Duodenal mucosa (tissue), 2 donors: ENCODE results near the gene CEBPZ.

Experiments
- H3K27ac ChIP-seq: one replicate; pipeline ENCODE4 v1.7.0; 2013; ENCODE audit warnings: low read depth, low read length
- H3K27me3 ChIP-seq, 2 donors: one replicate each; pipeline ENCODE4 v1.7.0; 2013; ENCODE audit warnings: low read length in 2 of 2, control low read depth in 1 of 2; ENCODE audit not compliant: insufficient read depth in 2 of 2, control insufficient read depth in 1 of 2
- H3K36me3 ChIP-seq, 2 donors: one replicate each; pipeline ENCODE4 v1.7.0; 2013; ENCODE audit warnings: low read length in 2 of 2, control low read depth in 1 of 2; ENCODE audit not compliant: insufficient read depth in 2 of 2, control insufficient read depth in 1 of 2
- H3K4me1 ChIP-seq, 2 donors: one replicate each; pipeline ENCODE4 v1.7.0; 2013; ENCODE audit warnings: low read length in 2 of 2, control low read depth in 1 of 2; ENCODE audit not compliant: insufficient read depth in 2 of 2, control insufficient read depth in 1 of 2
- H3K4me3 ChIP-seq, 2 donors: one replicate each; pipeline ENCODE4 v1.7.0; 2013; ENCODE audit warnings: low read length in 2 of 2, low read depth in 1 of 2
- H3K9ac ChIP-seq, 2 donors: one replicate each; pipeline ENCODE4 v1.7.0; 2013; ENCODE audit warnings: low read length in 2 of 2, low read depth in 1 of 2
- H3K9me3 ChIP-seq, 2 donors: one replicate each; pipeline ENCODE4 v1.7.0; 2013; ENCODE audit warnings: low read length in 2 of 2, control low read depth in 1 of 2; ENCODE audit not compliant: control insufficient read depth in 1 of 2

CEBPZ gene

GRCh38 chr2:37181726-37182684, 49.4 kb downstream of the CEBPZ start:
- Histone ChIP-seq H3K27ac (no peak overlapping the region), H3K9ac (no peak overlapping the region), H3K27me3 (no peaks in the 10 kb centered on the region), H3K4me1 (no peaks in the 10 kb centered on the region), H3K36me3 (no peaks in the 10 kb centered on the region), H3K4me3 (no peak overlapping the region), H3K9me3 (no peaks in the 10 kb centered on the region)

DNA sequence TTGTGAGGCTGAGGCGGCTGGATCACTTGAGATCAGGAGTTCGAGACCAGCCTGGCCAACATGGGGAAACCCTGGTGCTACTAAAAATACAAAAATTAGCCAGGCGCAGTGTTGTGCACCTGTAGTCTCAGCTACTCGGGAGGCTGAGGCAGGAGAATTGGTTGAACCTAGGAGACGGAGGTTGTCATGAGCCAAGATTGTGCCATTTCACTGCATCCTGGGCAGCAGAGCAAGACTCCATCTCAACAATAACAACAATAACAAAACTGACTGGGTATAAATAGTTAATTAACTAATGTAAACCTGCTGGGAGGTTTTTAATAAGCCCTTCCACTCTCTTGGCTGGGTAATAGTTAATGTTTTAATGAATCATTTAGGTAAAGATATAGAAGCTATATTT, 50.8 kb downstream of the CEBPZ start:
- H3K27me3 ChIP-seq: no peaks in the 10 kb centered on the region
- no peaks in the 10 kb centered on the region for H3K36me3 ChIP-seq
- no peaks in the 10 kb centered on the region for H3K9me3 ChIP-seq
- no peaks in the 10 kb centered on the region for H3K4me1 ChIP-seq
- no peak overlapping the region for H3K9ac ChIP-seq
- H3K27ac ChIP-seq: no peak overlapping the region
- no peak overlapping the region for H3K4me3 ChIP-seq

- Histone ChIP-seq H3K4me1 (no peaks in the 10 kb centered on the region), H3K36me3 (no peaks in the 10 kb centered on the region), H3K4me3 (no peak overlapping the region), H3K9me3 (no peaks in the 10 kb centered on the region), H3K27me3 (no peaks in the 10 kb centered on the region), H3K27ac (no peak overlapping the region), H3K9ac (no peak overlapping the region)
These were observed 51.3 kb downstream of the CEBPZ start for GRCh38 chr2:37180006-37180639.

- Histone ChIP-seq H3K4me1 (no peaks in the 10 kb centered on the region), H3K9me3 (no peaks in the 10 kb centered on the region), H3K36me3 (no peaks in the 10 kb centered on the region), H3K27me3 (no peaks in the 10 kb centered on the region), H3K4me3 (no peak overlapping the region), H3K27ac (no peak overlapping the region), H3K9ac (no peak overlapping the region)
These were observed 57.7 kb downstream of the CEBPZ start for GRCh38 chr2:37173741-37174140.

GRCh38 chr2:37171624-37171950, 59.8 kb downstream of the CEBPZ start:
- H3K4me3 ChIP-seq: no peak overlapping the region

GRCh38 chr2:37168217-37168981, 63.0 kb downstream of the CEBPZ start:
- Histone ChIP-seq H3K4me1 (peaks cover 4 to 9% of the 10 kb centered on the region in 2 donors), H3K9ac (no peak overlapping the region), H3K36me3 (no peaks in the 10 kb centered on the region), H3K9me3 (peaks cover 0 to 4% of the 10 kb centered on the region in 2 donors), H3K27me3 (no peaks in the 10 kb centered on the region), H3K27ac (no peak overlapping the region), H3K4me3 (peak overlapping the region in 1 of 2 donors; percentile 2)

More at GRCh38 chr2:37171624-37171950, 59.8 kb downstream of the CEBPZ start:
- Histone ChIP-seq H3K27ac (no peak overlapping the region), H3K4me1 (peaks cover 4 to 9% of the 10 kb centered on the region in 2 donors), H3K9ac (no peak overlapping the region), H3K27me3 (no peaks in the 10 kb centered on the region), H3K36me3 (no peaks in the 10 kb centered on the region), H3K9me3 (no peaks in the 10 kb centered on the region)

DNA sequence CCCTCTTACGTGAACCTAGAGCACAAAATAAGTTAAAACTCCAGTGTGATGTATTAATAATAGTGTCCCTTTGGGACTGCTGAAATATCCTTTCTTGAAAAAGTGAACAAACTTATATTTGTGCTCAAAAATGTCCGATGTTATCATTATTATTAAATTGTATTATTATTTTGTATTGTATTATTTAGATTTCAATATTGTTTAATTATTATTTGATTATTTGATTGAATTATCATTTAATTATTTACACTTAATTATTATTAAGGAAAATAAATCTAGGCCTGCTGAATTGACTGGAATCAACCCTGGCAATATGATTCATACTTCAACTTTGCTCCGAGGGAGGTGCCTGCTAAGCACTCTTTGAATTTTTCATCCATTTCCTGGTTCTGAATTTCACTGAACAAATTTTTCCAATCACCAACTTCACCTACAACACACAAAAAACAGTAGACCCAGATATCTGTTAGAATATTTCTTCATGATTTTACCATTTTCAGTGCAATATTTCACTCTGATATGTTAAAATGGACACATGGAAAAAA, 63.7 kb downstream of the CEBPZ start:
- Histone ChIP-seq H3K4me1 (peaks cover 4 to 9% of the 10 kb centered on the region in 2 donors), H3K27ac (no peak overlapping the region), H3K9ac (no peak overlapping the region), H3K27me3 (no peaks in the 10 kb centered on the region), H3K9me3 (peaks cover 0 to 4% of the 10 kb centered on the region in 2 donors), H3K4me3 (peak overlapping the region in 1 of 2 donors; percentile 2), H3K36me3 (no peaks in the 10 kb centered on the region)

- no peaks in the 10 kb centered on the region for H3K36me3 ChIP-seq
- H3K27ac ChIP-seq: no peak overlapping the region
- H3K4me3 ChIP-seq: no peak overlapping the region
- H3K9me3 ChIP-seq: peaks cover 0 to 4% of the 10 kb centered on the region in 2 donors
- H3K4me1 ChIP-seq: peaks cover 4 to 9% of the 10 kb centered on the region in 2 donors
- no peaks in the 10 kb centered on the region for H3K27me3 ChIP-seq
- no peak overlapping the region for H3K9ac ChIP-seq
These were observed 66.6 kb downstream of the CEBPZ start for GRCh38 chr2:37164757-37165156.

DNA sequence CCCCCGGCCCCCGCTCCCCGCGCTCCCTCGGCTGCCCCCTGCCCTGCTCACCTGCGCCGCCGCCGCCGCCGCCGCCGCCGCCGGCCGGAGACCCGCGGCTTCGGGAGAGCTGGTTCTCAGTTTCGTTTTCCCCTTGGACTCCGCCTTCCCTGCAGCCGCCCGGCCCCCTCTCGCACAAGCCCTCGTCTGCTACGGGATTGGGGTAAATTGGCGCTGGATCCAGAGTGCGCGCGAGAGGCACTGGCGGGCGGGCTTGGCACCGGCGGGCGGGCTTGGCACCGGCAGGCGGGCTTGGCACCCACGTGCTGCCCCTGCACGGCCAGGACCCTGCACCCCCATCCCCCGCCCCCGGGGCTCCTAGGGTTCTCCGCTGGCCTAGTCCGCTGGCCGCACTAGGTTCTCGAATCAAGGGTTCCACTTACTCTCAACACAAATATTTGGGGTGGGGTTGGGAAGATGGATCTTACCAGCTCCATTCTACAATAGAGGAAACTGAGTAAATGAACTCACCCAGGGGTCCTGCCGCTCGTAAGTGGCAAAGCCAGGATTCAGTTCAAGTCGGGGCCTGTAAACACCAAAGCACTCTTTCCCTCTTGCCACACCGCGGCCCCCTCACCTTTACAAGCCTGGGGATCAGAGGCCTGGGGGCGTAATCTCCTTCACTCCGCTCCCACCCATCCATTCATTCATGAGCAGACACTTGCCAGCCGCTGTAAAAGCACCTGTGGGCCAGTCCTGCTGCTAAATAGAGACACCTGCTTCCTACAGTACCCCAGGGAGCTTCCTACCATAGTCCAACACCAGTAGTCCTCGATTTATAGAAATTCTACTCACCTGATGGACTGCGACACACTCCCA, 74.3 kb downstream of the CEBPZ start, which contains the start of gene EIF2AK2:
Gene EIF2AK2, minus strand, starts transcription at position 124 of the 858 bp plus-strand sequence. CDS start 9,174 bp downstream, outside the sequence.
- peak within 1 kb of the TSS; percentile 83 to 92 for H3K4me3 ChIP-seq
- H3K27ac ChIP-seq: peak within 1 kb of the TSS; percentile 63

More for the DNA sequence above, 74.3 kb downstream of the CEBPZ start, which contains the start of gene EIF2AK2:
- no peaks in the 10 kb centered on the region for H3K27me3 ChIP-seq
- peaks cover 6 to 13% of the 10 kb centered on the region in 2 donors for H3K4me1 ChIP-seq
- peak within 1 kb of the TSS; percentile 76 to 92 for H3K9ac ChIP-seq
- H3K9me3 ChIP-seq: no peaks in the 10 kb centered on the region
- no peaks in the 10 kb centered on the region for H3K36me3 ChIP-seq
